Breast epithelium (tissue), 4 donors: ENCODE results near the gene MBD3L4. TPM values are rescaled to one million over a fixed set of nuclear protein-coding genes. Genes with fewer than 3 reads are reported as not detected.

Experiments
- DNase-seq, 2 donors: peaks; one replicate each; pipeline ENCODE4 v3.0.0-alpha.2; 2019; ENCODE audit warnings: low spot score in 2 of 2
- H3K27ac ChIP-seq, 2 donors: fragments of 200-600 bp; sonication (generic) in 1 of 2; one replicate each; pipeline ENCODE4 v1.5.1; 2016 to 2019; ENCODE audit warnings: mild to moderate bottlenecking in 1 of 2
- H3K27me3 ChIP-seq, 2 donors: fragments of 200-600 bp; sonication (generic) in 1 of 2; one replicate each; pipeline versions ENCODE4 v1.5.1 to v1.6.0; 2017 to 2019; ENCODE audit warnings: control low read depth in 1 of 2, mild to moderate bottlenecking in 1 of 2
- H3K36me3 ChIP-seq: fragments of 200-600 bp; one replicate; pipeline ENCODE4 v1.5.1; 2019
- H3K4me1 ChIP-seq, 2 donors: fragments of 200-600 bp; sonication (generic); one replicate each; pipeline ENCODE4 v1.5.1; 2016 to 2019; ENCODE audit warnings: control low read depth in 1 of 2
- H3K4me3 ChIP-seq, 3 donors: fragments of 200-600 bp; sonication (generic); 1 replicate in 2 of 3; 2 replicates in 1 of 3; pipeline ENCODE4 v1.5.1; 2016 to 2019; ENCODE audit warnings: mild to moderate bottlenecking in 3 of 3, moderate library complexity in 2 of 3
- H3K9me3 ChIP-seq, 2 donors: fragments of 200-600 bp; sonication (generic) in 1 of 2; one replicate each; pipeline ENCODE4 v1.5.1; 2016 to 2019; ENCODE audit warnings: control low read depth in 1 of 2
- POLR2A ChIP-seq: fragments of 450-650 bp; IDR thresholded peaks from one replicate; pipeline ENCODE4 v1.6.1; 2016; ENCODE audit warnings: antibody characterized with exemption, mild to moderate bottlenecking, moderate library complexity
- POLR2AphosphoS5 ChIP-seq, 3 donors: sonication (generic); formaldehyde crosslinking; IDR thresholded peaks; one replicate each; pipeline ENCODE4 v1.6.1; 2017; ENCODE audit warnings: antibody characterized with exemption in 3 of 3
- intact Hi-C: fragments of 100-400 bp; cut with DNase I; formaldehyde crosslinking; loops from one replicate; pipeline ENCODE4 v1.15.1; 2023; ENCODE audit warnings: low total_unique reads
- total RNA-seq, 3 donors: library from RNA; depleted of rRNA; stranded (reverse); fragments of >200 nt; gene quantifications; one replicate each; pipeline ENCODE4 v1.1.0, GENCODE V29; 2016
- TF ChIP-seq, protein P1 (sequence below), 3 donors: fragments of 450-650 bp; IDR thresholded peaks; one replicate each; pipeline ENCODE4 v1.5.1; 2016 to 2017; ENCODE audit warnings: antibody characterized with exemption in 3 of 3, mild to moderate bottlenecking in 3 of 3, moderate library complexity in 3 of 3

MBD3L4 gene
- total RNA-seq, 3 donors from 2014 or later, result not detected

DNA sequence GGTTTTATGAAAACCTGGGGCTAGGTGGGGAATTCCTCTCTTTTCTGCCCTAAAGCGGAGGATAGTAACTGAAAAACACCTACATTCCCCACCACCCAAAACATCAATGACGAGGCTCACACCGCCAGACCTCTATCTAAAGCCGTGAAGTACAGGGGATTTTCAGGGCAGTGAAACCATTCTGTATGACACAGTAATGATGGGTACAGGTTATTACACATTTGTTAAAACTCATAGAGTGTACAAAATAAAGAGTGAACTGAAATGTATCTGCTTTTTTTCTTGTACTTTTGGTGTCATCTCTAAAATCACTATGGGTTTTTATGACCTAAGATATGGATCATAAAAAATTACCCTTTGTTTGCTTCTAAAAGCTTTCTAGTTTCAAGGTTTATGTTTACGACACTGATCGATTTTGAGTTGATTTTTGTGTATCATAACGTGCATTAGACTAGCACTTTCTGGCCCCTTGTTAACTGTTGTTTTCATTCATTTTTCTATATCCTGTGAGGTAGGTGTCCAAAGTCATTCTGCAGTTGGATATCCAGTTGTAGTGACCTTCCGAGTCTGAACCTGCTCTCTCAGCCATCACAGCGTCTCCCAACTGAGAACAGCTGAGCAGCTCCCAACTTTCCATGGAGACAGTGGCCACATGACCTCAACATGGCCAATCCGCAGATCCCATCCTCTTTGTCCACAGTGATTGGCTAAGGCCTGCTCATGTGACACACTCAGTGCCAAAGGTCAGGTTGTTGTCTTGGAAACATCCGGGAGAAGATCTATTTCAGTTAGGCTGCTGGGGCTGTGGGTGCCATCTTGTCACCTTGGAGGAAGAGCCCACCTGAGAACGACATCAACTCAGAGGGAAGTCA lies 29.0 kb downstream of the MBD3L4 start:
- no peak for DNase-seq
- H3K4me1 ChIP-seq, result no peaks in the 10 kb centered on the region
- no peak overlapping the region for H3K4me3 ChIP-seq
- H3K27ac ChIP-seq, result no peak overlapping the region
- no peaks in the 10 kb centered on the region for H3K36me3 ChIP-seq
- no peaks in the 10 kb centered on the region for H3K9me3 ChIP-seq
- TF ChIP-seq POLR2A (no peak), POLR2AphosphoS5 (IDR thresholded peaks at IDR 0.05) (no peak)
- TF ChIP-seq, protein P1, sequence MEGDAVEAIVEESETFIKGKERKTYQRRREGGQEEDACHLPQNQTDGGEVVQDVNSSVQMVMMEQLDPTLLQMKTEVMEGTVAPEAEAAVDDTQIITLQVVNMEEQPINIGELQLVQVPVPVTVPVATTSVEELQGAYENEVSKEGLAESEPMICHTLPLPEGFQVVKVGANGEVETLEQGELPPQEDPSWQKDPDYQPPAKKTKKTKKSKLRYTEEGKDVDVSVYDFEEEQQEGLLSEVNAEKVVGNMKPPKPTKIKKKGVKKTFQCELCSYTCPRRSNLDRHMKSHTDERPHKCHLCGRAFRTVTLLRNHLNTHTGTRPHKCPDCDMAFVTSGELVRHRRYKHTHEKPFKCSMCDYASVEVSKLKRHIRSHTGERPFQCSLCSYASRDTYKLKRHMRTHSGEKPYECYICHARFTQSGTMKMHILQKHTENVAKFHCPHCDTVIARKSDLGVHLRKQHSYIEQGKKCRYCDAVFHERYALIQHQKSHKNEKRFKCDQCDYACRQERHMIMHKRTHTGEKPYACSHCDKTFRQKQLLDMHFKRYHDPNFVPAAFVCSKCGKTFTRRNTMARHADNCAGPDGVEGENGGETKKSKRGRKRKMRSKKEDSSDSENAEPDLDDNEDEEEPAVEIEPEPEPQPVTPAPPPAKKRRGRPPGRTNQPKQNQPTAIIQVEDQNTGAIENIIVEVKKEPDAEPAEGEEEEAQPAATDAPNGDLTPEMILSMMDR (IDR thresholded peaks at IDR 0.05), result no peak
- H3K27me3 ChIP-seq, result no peaks in the 10 kb centered on the region
- intact Hi-C loops, result no loop called here

DNA sequence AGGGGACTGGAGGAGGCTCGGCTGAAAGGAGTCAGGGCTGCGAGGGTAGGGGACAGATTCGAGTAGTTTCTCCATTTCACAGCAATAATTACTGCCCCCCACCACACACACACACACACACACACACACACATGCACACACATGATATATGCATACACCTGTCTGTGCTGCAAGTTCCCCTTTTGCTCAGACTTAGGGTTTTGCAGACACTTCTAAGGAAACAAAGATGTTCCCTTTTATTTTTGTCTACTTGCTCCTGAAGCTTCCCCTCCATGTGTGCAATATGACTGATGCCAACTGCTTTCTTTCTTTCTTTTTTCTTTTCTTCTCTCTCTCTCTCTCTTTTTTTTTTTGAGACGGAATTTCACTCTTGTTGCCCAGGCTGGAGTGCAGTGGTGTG lies 32.1 kb downstream of the MBD3L4 start:
- H3K4me1 ChIP-seq, result no peaks in the 10 kb centered on the region
- no peak for DNase-seq
- TF ChIP-seq POLR2A (no peak), POLR2AphosphoS5 (IDR thresholded peaks at IDR 0.05) (no peak)
- TF ChIP-seq, protein P1 (IDR thresholded peaks at IDR 0.05), result no peak
- H3K4me3 ChIP-seq, result no peak overlapping the region
- no peaks in the 10 kb centered on the region for H3K36me3 ChIP-seq
- H3K27ac ChIP-seq, result no peak overlapping the region
- no peaks in the 10 kb centered on the region for H3K9me3 ChIP-seq
- intact Hi-C loops, result no loop called here
- H3K27me3 ChIP-seq, result no peaks in the 10 kb centered on the region

- TF ChIP-seq POLR2AphosphoS5 (IDR thresholded peaks at IDR 0.05), result no peak
- TF ChIP-seq, protein P1 (IDR thresholded peaks at IDR 0.05), result no peak
- no peak for TF ChIP-seq POLR2A
- intact Hi-C loops, result no loop called here
- H3K27me3 ChIP-seq, result peaks cover 0 to 7% of the 10 kb centered on the region in 2 donors
These were observed 33.8 kb downstream of the MBD3L4 start for GRCh38 chr19:7006135-7006704.

DNA sequence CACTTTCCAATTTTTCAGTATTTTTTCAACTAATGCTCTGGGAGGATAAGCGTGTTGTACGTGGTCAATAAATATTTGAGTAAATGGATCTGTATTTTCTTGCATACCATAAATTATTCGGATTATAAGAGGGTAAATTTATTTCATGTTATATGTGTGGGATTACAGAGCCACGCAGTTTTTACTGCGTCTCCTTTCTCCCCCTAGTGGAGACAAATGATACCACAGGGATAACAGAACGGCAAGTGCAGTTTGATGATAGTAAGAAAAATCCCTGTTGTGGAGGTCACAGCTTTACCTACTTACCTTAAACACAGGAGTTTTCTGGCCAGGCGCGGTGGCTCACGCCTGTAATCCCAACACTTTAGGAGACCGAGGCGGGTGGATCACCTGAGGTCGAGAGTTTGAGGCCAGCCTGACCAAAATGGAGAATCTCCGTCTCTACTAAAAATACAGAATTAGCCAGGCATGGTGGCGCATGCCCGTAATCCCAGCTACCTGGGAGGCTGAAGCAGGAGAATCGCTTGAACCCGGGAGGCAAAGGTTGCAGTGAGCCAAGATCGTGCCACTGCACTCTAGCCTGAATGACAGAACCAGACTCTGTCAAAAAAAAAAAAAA lies 35.6 kb downstream of the MBD3L4 start:
- H3K4me1 ChIP-seq, result no peaks in the 10 kb centered on the region
- H3K27ac ChIP-seq, result no peak overlapping the region
- no peak for DNase-seq
- no peaks in the 10 kb centered on the region for H3K9me3 ChIP-seq
- no peak overlapping the region for H3K4me3 ChIP-seq
- intact Hi-C loops, result no loop called here
- peaks cover 0 to 7% of the 10 kb centered on the region in 2 donors for H3K27me3 ChIP-seq
- H3K36me3 ChIP-seq, result no peaks in the 10 kb centered on the region
- TF ChIP-seq POLR2A, result no peak
- TF ChIP-seq, protein P1 (IDR thresholded peaks at IDR 0.05), result no peak
- TF ChIP-seq POLR2AphosphoS5 (IDR thresholded peaks at IDR 0.05), result no peak

More at GRCh38 chr19:7006135-7006704, 33.8 kb downstream of the MBD3L4 start:
- no peak overlapping the region for H3K27ac ChIP-seq
- no peaks in the 10 kb centered on the region for H3K9me3 ChIP-seq
- H3K4me1 ChIP-seq, result no peaks in the 10 kb centered on the region
- no peak overlapping the region for H3K4me3 ChIP-seq
- DNase-seq, result no peak
- no peaks in the 10 kb centered on the region for H3K36me3 ChIP-seq

DNA sequence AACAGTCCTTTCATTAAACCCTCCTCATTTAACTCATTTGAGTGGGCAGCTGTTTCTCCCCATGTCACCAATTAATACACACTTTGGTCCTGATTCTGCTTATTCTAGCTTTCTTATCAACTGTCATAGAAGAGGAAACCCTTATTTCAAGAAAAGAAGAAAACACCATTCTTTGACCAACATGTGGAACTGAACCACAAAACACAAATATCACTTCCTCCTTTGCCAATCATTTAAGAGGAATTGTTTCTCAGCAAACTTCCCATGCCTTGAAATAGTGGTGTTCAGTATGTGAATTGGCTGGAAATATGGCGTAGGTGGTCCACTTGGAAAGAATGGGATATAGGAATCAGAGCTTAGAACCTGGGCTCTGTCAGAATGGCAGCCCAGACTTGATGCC lies 39.2 kb downstream of the MBD3L4 start:
- H3K36me3 ChIP-seq, result no peaks in the 10 kb centered on the region
- DNase-seq, result no peak
- no peaks in the 10 kb centered on the region for H3K9me3 ChIP-seq
- no peak overlapping the region for H3K4me3 ChIP-seq
- peaks cover 0 to 7% of the 10 kb centered on the region in 2 donors for H3K27me3 ChIP-seq
- TF ChIP-seq, protein P1 (IDR thresholded peaks at IDR 0.05), result no peak
- TF ChIP-seq POLR2A, result no peak
- TF ChIP-seq POLR2AphosphoS5 (IDR thresholded peaks at IDR 0.05), result no peak
- H3K27ac ChIP-seq, result no peak overlapping the region
- H3K4me1 ChIP-seq, result no peaks in the 10 kb centered on the region
- intact Hi-C loops, result no loop called here
